ENCODE results near the gene AFTPH. TPM values are rescaled to one million over a fixed set of nuclear protein-coding genes. Genes with fewer than 3 reads are reported as not detected.

The AFTPH gene
- total and polyA plus RNA-seq, 9 of the 15 experiments (the other 6 are each of a cell fraction or from before 2014, with no cell fraction given), result 8.0 to 26.2 (median 13.8) TPM

DNA sequence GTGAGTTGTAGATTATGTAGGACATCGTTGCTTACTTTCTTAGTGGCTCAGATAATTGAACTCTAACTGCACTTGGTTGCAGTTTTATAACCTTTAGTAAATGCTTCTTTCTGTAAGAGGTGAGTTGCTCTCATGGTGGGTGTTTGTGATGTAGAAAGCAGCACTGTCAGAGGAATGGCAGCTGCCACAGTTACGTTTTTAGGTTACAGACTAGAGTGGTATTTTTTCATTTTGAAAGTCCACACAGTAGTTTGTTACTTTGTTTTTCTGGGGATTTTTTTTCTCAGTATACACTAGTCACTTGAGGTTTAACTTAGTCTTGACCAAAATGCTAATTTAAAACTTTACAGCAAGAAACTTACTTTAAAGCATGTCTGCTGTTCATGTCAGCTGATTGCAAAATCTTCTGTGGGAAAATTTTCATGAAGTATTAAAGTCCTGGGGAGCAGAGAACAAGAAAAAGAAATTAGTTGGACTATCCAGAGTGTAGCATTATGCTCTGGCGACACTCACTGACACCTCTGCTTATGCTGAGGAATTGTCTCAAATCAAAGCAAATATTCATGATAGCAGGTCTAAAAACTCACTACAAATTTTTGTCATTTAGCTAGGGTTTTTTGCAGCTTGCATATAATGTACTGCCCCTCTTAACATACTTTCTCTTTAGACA, 14.8 kb downstream of the AFTPH start:
- Histone ChIP-seq H2AFZ (ENCODE audit: low read depth, low read length) (no peak overlapping the region), H3K27me3 (ENCODE audit: control insufficient read depth in 2 of 2, insufficient read depth in 2 of 2, low read length in 2 of 2) (no peaks in the 10 kb centered on the region), H3K4me2 (ENCODE audit: insufficient read depth, low read length) (no peak overlapping the region), H3K27ac (ENCODE audit: extremely low read depth, low read depth, low read length) (no peak overlapping the region), H4K20me1 (replicated peaks; ENCODE audit: control insufficient read depth, insufficient read depth, low read length) (peaks cover 4% of the 10 kb centered on the region; the same call in 1 of the 2 replicates), H3K4me1 (replicated peaks in 1 of 2; ENCODE audit: control insufficient read depth in 2 of 2, insufficient read depth in 2 of 2, low read length in 2 of 2) (peaks cover 0 to 6% of the 10 kb centered on the region in 2 experiments; a peak in 1 of 5 replicates), H3K79me2 (ENCODE audit: control insufficient read depth, insufficient read depth, low read length) (peaks cover 12% of the 10 kb centered on the region; the same call in 1 of the 3 replicates), H3K9ac (ENCODE audit: insufficient read depth in 1 of 2, low read depth in 2 of 2, low read length in 2 of 2) (no peak overlapping the region), H3K9me3 (replicated peaks; ENCODE audit: control insufficient read depth, insufficient read depth, low read depth, low read length) (no peaks in the 10 kb centered on the region), H3K9me1 (ENCODE audit: control insufficient read depth, insufficient read depth, low read length) (no peaks in the 10 kb centered on the region), H3K36me3 (ENCODE audit: control insufficient read depth, insufficient read depth, low read length) (no peaks in the 10 kb centered on the region), H3K4me3 (no peak overlapping the region)
- BruUV-seq (replicated peaks), result no TSS peak
- 62% methylated on average over 3 of the region's 3 CpGs for WGBS (ENCODE audit: insufficient coverage, low coverage, missing lambda C conversion rate)
- CTCF ChIA-PET (ENCODE audit: low intra/inter-chr PET ratio), result no interaction called here
- no peak for FAIRE-seq
- in situ Hi-C loops (cut with MboI) (no loop called here), intact Hi-C loops (cut with micrococcal nuclease) (no loop called here)
- DNase-seq (ENCODE audit: extremely low read depth in 1 of 4, low spot score in 3 of 4), result no peak
- POLR2A ChIA-PET, result no interaction called here
- ATAC-seq, result no peak
- TF ChIP-seq, protein P1, sequence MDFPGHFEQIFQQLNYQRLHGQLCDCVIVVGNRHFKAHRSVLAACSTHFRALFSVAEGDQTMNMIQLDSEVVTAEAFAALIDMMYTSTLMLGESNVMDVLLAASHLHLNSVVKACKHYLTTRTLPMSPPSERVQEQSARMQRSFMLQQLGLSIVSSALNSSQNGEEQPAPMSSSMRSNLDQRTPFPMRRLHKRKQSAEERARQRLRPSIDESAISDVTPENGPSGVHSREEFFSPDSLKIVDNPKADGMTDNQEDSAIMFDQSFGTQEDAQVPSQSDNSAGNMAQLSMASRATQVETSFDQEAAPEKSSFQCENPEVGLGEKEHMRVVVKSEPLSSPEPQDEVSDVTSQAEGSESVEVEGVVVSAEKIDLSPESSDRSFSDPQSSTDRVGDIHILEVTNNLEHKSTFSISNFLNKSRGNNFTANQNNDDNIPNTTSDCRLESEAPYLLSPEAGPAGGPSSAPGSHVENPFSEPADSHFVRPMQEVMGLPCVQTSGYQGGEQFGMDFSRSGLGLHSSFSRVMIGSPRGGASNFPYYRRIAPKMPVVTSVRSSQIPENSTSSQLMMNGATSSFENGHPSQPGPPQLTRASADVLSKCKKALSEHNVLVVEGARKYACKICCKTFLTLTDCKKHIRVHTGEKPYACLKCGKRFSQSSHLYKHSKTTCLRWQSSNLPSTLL (IDR thresholded peaks at IDR 0.05), result no peak
- TF ChIP-seq NRF1 (conservative IDR thresholded peaks at IDR 0.05 in 1 of 2, IDR thresholded peaks at IDR 0.05 in 1 of 2) (no peak), TSC22D4 (tag; IDR thresholded peaks at IDR 0.05) (no peak), SAFB (IDR thresholded peaks at IDR 0.05; ENCODE audit: borderline replicate concordance, low read depth, low read length) (no peak), FOXP1 (CRISPR knock-in tag; IDR thresholded peaks at IDR 0.05) (no peak), ZFP30 (CRISPR knock-in tag; IDR thresholded peaks at IDR 0.05; ENCODE audit: borderline replicate concordance) (no peak), NCOA6 (IDR thresholded peaks at IDR 0.05) (no peak), XRCC3 (IDR thresholded peaks at IDR 0.05) (no peak), CHD2 (IDR thresholded peaks at IDR 0.05; ENCODE audit: low read depth, low read length) (no peak), KHSRP (IDR thresholded peaks at IDR 0.05) (no peak), HDAC6 (IDR thresholded peaks at IDR 0.05; ENCODE audit: low read depth, low read length) (no peak), ZNF584 (CRISPR knock-in tag; IDR thresholded peaks at IDR 0.05; ENCODE audit: low read depth) (no peak), ZNF239 (CRISPR knock-in tag; IDR thresholded peaks at IDR 0.05) (no peak)
- TF ChIP-seq, protein P2, sequence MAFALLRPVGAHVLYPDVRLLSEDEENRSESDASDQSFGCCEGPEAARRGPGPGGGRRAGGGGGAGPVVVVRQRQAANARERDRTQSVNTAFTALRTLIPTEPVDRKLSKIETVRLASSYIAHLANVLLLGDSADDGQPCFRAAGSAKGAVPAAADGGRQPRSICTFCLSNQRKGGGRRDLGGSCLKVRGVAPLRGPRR (CRISPR knock-in tag; IDR thresholded peaks at IDR 0.05), result no peak
- TF ChIP-seq, protein P3, sequence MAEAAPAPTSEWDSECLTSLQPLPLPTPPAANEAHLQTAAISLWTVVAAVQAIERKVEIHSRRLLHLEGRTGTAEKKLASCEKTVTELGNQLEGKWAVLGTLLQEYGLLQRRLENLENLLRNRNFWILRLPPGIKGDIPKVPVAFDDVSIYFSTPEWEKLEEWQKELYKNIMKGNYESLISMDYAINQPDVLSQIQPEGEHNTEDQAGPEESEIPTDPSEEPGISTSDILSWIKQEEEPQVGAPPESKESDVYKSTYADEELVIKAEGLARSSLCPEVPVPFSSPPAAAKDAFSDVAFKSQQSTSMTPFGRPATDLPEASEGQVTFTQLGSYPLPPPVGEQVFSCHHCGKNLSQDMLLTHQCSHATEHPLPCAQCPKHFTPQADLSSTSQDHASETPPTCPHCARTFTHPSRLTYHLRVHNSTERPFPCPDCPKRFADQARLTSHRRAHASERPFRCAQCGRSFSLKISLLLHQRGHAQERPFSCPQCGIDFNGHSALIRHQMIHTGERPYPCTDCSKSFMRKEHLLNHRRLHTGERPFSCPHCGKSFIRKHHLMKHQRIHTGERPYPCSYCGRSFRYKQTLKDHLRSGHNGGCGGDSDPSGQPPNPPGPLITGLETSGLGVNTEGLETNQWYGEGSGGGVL (CRISPR knock-in tag; IDR thresholded peaks at IDR 0.05), result no peak
- TF ChIP-seq, protein P4, sequence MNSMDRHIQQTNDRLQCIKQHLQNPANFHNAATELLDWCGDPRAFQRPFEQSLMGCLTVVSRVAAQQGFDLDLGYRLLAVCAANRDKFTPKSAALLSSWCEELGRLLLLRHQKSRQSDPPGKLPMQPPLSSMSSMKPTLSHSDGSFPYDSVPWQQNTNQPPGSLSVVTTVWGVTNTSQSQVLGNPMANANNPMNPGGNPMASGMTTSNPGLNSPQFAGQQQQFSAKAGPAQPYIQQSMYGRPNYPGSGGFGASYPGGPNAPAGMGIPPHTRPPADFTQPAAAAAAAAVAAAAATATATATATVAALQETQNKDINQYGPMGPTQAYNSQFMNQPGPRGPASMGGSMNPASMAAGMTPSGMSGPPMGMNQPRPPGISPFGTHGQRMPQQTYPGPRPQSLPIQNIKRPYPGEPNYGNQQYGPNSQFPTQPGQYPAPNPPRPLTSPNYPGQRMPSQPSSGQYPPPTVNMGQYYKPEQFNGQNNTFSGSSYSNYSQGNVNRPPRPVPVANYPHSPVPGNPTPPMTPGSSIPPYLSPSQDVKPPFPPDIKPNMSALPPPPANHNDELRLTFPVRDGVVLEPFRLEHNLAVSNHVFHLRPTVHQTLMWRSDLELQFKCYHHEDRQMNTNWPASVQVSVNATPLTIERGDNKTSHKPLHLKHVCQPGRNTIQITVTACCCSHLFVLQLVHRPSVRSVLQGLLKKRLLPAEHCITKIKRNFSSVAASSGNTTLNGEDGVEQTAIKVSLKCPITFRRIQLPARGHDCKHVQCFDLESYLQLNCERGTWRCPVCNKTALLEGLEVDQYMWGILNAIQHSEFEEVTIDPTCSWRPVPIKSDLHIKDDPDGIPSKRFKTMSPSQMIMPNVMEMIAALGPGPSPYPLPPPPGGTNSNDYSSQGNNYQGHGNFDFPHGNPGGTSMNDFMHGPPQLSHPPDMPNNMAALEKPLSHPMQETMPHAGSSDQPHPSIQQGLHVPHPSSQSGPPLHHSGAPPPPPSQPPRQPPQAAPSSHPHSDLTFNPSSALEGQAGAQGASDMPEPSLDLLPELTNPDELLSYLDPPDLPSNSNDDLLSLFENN (IDR thresholded peaks at IDR 0.05; ENCODE audit: low read depth in 2 of 2, low read length in 2 of 2), result no peak

Measured in K562 (cell line).